Mesendoderm (in vitro differentiated cells): Measurements from ENCODE around the gene TEX14.

Source experiments
- DNase-seq: peaks from one replicate; pipeline ENCODE4 v3.0.0; 2013
- H2AK5ac ChIP-seq: 2 replicates; pipeline ENCODE4 v1.6.1; 2013; ENCODE audit warnings: low read length, inconsistent platforms
- H2BK120ac ChIP-seq: 2 replicates; pipeline ENCODE4 v1.6.1; 2013; ENCODE audit warnings: low read depth, mild to moderate bottlenecking, low read length, moderate library complexity, mixed read lengths
- H2BK15ac ChIP-seq: replicated peaks from 2 replicates; pipeline ENCODE4 v1.6.1; 2013; ENCODE audit warnings: low read depth, mild to moderate bottlenecking, moderate library complexity
- H2BK5ac ChIP-seq: 2 replicates; pipeline ENCODE4 v1.6.1; 2013; ENCODE audit warnings: low read length, inconsistent platforms
- H3K18ac ChIP-seq: 2 replicates; pipeline ENCODE4 v1.6.1; 2013; ENCODE audit warnings: mild to moderate bottlenecking, low read length, mixed read lengths
- H3K23ac ChIP-seq: one replicate; pipeline ENCODE4 v1.6.1; 2013; ENCODE audit warnings: low read length
- H3K27ac ChIP-seq: 2 replicates; pipeline ENCODE4 v1.5.1; 2013; ENCODE audit warnings: low read depth, mild to moderate bottlenecking, inconsistent platforms, low read length, moderate library complexity
- H3K27me3 ChIP-seq: 2 replicates; pipeline ENCODE4 v1.6.1; 2013; ENCODE audit warnings: low read length, control low read depth, mild to moderate bottlenecking, inconsistent platforms; ENCODE audit not compliant: insufficient read depth, poor library complexity
- H3K36me3 ChIP-seq: 2 replicates; pipeline ENCODE4 v1.6.1; 2013; ENCODE audit warnings: low read length, inconsistent platforms; ENCODE audit not compliant: control insufficient read depth, insufficient read depth
- H3K4ac ChIP-seq: one replicate; pipeline ENCODE4 v1.6.1; 2013; ENCODE audit warnings: low read depth, mild to moderate bottlenecking, low read length, moderate library complexity
- H3K4me1 ChIP-seq: 2 replicates; pipeline ENCODE4 v1.6.1; 2013; ENCODE audit warnings: low read depth, low read length, inconsistent platforms; ENCODE audit not compliant: control insufficient read depth
- H3K4me2 ChIP-seq: 2 replicates; pipeline ENCODE4 v1.6.1; 2013; ENCODE audit warnings: low read length
- H3K4me3 ChIP-seq: 2 replicates; pipeline ENCODE4 v1.5.1; 2013; ENCODE audit warnings: mild to moderate bottlenecking, low read length
- H3K56ac ChIP-seq: one replicate; pipeline ENCODE4 v1.6.1; 2013; ENCODE audit warnings: low read length
- H3K79me1 ChIP-seq: 2 replicates; pipeline ENCODE4 v1.6.1; 2013; ENCODE audit warnings: low read length, inconsistent platforms
- H3K79me2 ChIP-seq: 2 replicates; pipeline ENCODE4 v1.6.1; 2013; ENCODE audit warnings: mild to moderate bottlenecking, low read length; ENCODE audit not compliant: control insufficient read depth, insufficient read depth
- H3K9ac ChIP-seq: 2 replicates; pipeline ENCODE4 v1.6.1; 2013; ENCODE audit warnings: low read length, inconsistent platforms
- H4K5ac ChIP-seq: one replicate; pipeline ENCODE4 v1.6.1; 2013; ENCODE audit warnings: low read length
- H4K8ac ChIP-seq: one replicate; pipeline ENCODE4 v1.6.1; 2013; ENCODE audit warnings: low read depth, mild to moderate bottlenecking, control low read depth, low read length, moderate library complexity
- WGBS: extraction: QIAGEN DNeasy Blood & Tissue Kit; methylation state at CpG from one replicate; pipeline ENCODE4 v1.1.7; 2013; ENCODE audit warnings: low lambda C conversion rate, missing lambda C conversion rate; ENCODE audit not compliant: insufficient coverage; ENCODE audit errors: extremely low coverage; 5-methylcytosine and 5-hydroxymethylcytosine counted together

TEX14 gene

DNA sequence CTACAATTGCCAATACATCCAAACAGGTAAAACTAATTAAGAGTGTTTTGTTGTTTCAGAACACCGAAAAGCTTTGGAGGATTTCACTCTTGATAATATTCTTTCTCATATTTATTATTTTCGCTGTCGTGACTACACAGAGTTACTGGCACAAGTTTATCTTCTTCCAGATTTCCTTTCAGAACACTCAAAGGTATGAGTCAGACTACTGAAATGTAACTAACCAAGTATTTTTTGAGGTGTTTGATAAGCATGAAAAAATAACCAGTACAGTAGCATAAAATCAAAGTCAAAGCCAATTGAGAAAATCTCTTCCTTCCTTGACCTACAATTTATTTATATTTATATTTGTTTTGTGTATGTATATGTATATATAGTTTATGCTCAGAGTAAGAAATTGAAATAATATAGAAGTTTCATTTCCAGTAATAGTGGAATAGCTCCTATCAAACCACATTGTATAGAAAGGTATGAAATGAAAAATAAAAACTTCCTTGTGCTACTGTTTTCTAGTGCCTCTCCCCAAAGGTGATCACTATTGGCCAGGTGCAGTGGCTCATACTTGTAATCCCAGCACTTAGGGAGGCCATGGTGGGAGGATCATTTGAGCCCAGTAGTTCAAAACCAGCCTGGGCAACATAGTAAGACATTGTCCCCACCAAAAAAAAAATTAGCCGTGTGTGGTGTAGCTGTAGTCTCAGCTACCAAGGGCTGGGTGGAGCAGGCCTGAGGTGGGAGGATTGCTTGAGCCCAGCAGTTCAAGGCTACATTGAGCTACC lies 11.5 kb upstream of the TEX14 start:
- Histone ChIP-seq H3K79me1 (no peaks in the 10 kb centered on the region), H3K79me2 (no peaks in the 10 kb centered on the region), H3K27me3 (no peaks in the 10 kb centered on the region), H4K5ac (no peak overlapping the region), H2BK120ac (no peak overlapping the region), H3K23ac (no peak overlapping the region), H2AK5ac (no peak overlapping the region), H3K18ac (no peak overlapping the region), H4K8ac (no peak overlapping the region), H3K27ac (no peak overlapping the region), H3K9ac (no peak overlapping the region), H3K4me1 (no peaks in the 10 kb centered on the region), H2BK5ac (no peak overlapping the region), H2BK15ac (no peak overlapping the region), H3K56ac (no peak overlapping the region), H3K4me2 (no peak overlapping the region), H3K36me3 (no peaks in the 10 kb centered on the region), H3K4me3 (no peak overlapping the region), H3K4ac (no peak overlapping the region)
- WGBS: no CpG with 5 or more reads among the region's 4 CpGs
- no peak for DNase-seq

DNA sequence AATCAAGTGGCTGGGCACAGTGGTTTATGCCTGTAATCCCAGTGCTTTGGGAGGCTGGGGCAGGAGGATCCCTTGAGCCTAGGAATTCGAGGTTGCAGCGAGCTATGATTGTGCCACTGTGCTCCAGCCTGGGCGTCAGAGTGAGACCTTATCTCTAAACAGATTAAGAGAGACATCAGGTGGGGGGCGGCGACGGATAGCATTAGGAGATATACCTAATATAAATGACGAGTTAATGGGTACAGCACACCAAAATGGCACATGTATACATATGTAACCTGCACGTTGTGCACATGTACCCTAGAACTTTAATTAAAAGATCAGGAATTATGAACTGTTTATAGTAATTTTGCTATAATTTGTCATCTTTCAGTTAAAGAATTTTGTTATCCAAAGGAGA lies 10.9 kb upstream of the TEX14 start:
- no peak overlapping the region for H3K27ac ChIP-seq
- no peaks in the 10 kb centered on the region for H3K27me3 ChIP-seq

DNA sequence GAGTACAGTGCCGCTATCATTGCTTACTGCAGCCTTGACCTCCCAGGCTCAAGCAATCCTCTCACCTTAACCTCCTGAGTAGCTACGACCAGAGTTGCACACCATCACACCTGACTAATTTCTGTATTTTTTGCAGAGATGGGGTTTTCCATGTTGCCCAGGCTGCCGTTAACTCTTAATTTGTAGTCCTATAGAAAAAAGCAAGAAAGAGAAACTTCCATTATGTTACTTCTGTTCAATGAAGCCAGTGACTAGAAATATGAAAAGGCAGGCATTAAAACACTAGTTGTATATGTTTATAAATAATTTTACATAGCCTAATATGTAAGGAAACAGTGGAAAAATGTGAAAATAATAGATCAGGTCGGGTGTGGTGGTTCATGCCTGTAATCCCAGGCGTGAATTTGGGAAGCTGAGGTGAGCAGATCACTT lies 10.2 kb upstream of the TEX14 start:
- Histone ChIP-seq H3K27me3 (no peaks in the 10 kb centered on the region), H3K4ac (no peak overlapping the region), H3K4me3 (no peak overlapping the region), H2BK5ac (no peak overlapping the region), H4K8ac (no peak overlapping the region), H2BK15ac (no peak overlapping the region), H3K56ac (no peak overlapping the region), H3K4me1 (no peaks in the 10 kb centered on the region), H3K23ac (no peak overlapping the region), H2BK120ac (no peak overlapping the region), H3K79me1 (no peaks in the 10 kb centered on the region), H3K79me2 (no peaks in the 10 kb centered on the region), H3K4me2 (no peak overlapping the region), H2AK5ac (no peak overlapping the region), H3K9ac (no peak overlapping the region), H3K27ac (no peak overlapping the region), H3K18ac (no peak overlapping the region), H3K36me3 (no peaks in the 10 kb centered on the region), H4K5ac (no peak overlapping the region)
- no CpG with 5 or more reads among the region's 5 CpGs for WGBS
- DNase-seq: no peak

More for the DNA sequence above, 10.9 kb upstream of the TEX14 start:
- Histone ChIP-seq H2AK5ac (no peak overlapping the region), H2BK15ac (no peak overlapping the region), H3K79me2 (no peaks in the 10 kb centered on the region), H3K4ac (no peak overlapping the region), H3K4me2 (no peak overlapping the region), H2BK5ac (no peak overlapping the region), H4K5ac (no peak overlapping the region), H3K18ac (no peak overlapping the region), H3K4me3 (no peak overlapping the region), H2BK120ac (no peak overlapping the region), H3K4me1 (no peaks in the 10 kb centered on the region), H3K36me3 (no peaks in the 10 kb centered on the region), H3K9ac (no peak overlapping the region), H4K8ac (no peak overlapping the region), H3K56ac (no peak overlapping the region), H3K79me1 (no peaks in the 10 kb centered on the region), H3K23ac (no peak overlapping the region)
- DNase-seq: no peak
- no CpG with 5 or more reads among the region's 8 CpGs for WGBS

DNA sequence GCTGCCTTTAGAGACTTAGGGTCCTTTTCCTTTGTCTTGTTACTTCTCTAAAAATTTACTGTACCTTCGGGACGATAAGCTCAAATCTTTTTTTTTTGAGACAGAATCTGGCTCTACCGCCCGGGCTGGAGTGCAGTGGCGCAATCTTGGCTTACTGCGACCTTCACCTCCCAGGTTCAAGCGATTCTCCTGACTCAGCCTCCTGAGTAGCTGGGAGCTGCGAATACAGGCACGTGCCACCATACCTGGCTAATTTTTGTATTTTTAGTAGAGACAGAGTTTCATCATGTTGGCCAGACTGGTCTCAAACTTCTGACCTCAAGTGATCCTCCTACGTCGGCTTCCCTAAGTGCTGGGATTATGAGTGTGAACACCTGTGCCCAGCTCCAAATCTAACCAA lies 7.9 kb upstream of the TEX14 start:
- Histone ChIP-seq H3K56ac (no peak overlapping the region), H3K79me1 (no peaks in the 10 kb centered on the region), H3K4me3 (no peak overlapping the region), H2BK120ac (no peak overlapping the region), H3K23ac (no peak overlapping the region), H3K9ac (no peak overlapping the region), H3K27me3 (no peaks in the 10 kb centered on the region), H3K4me1 (no peaks in the 10 kb centered on the region), H3K36me3 (no peaks in the 10 kb centered on the region), H3K18ac (no peak overlapping the region), H2BK5ac (no peak overlapping the region), H3K79me2 (no peaks in the 10 kb centered on the region), H4K8ac (no peak overlapping the region), H4K5ac (no peak overlapping the region), H3K27ac (no peak overlapping the region), H2AK5ac (no peak overlapping the region), H3K4me2 (no peak overlapping the region), H2BK15ac (no peak overlapping the region), H3K4ac (no peak overlapping the region)
- WGBS: no CpG with 5 or more reads among the region's 11 CpGs
- DNase-seq: no peak

DNA sequence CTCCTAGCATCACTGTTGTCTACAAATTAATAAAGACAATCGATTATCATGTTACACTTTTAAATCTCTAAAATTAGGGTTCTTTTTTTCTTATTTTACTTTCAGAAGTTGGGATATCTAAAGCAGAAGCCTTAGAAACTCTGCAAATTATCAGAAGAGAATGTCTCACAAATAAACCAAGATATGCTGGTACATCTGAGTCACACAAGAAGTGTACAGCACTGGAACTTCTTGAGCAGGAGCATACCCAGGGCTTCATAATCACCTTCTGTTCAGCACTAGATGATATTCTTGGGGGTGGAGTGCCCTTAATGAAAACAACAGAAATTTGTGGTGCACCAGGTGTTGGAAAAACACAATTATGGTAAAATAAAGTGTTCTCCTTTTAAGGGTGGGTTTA lies 3.0 kb upstream of the TEX14 start:
- no peak overlapping the region for H3K4ac ChIP-seq
- H2BK5ac ChIP-seq: no peak overlapping the region
- no peak overlapping the region for H2BK15ac ChIP-seq
- DNase-seq: no peak
- no peak overlapping the region for H2BK120ac ChIP-seq
- no peaks in the 10 kb centered on the region for H3K36me3 ChIP-seq
- H3K79me2 ChIP-seq: no peaks in the 10 kb centered on the region
- no peak overlapping the region for H4K8ac ChIP-seq
- H3K27me3 ChIP-seq: no peaks in the 10 kb centered on the region
- H3K18ac ChIP-seq: no peak overlapping the region
- WGBS: no CpG with 5 or more reads among the region's 1 CpG
- H3K56ac ChIP-seq: no peak overlapping the region
- no peak overlapping the region for H3K27ac ChIP-seq
- H3K9ac ChIP-seq: no peak overlapping the region
- H2AK5ac ChIP-seq: no peak overlapping the region
- no peak overlapping the region for H4K5ac ChIP-seq
- H3K79me1 ChIP-seq: no peaks in the 10 kb centered on the region
- H3K4me3 ChIP-seq: no peak overlapping the region
- H3K23ac ChIP-seq: no peak overlapping the region
- no peaks in the 10 kb centered on the region for H3K4me1 ChIP-seq
- no peak overlapping the region for H3K4me2 ChIP-seq

DNA sequence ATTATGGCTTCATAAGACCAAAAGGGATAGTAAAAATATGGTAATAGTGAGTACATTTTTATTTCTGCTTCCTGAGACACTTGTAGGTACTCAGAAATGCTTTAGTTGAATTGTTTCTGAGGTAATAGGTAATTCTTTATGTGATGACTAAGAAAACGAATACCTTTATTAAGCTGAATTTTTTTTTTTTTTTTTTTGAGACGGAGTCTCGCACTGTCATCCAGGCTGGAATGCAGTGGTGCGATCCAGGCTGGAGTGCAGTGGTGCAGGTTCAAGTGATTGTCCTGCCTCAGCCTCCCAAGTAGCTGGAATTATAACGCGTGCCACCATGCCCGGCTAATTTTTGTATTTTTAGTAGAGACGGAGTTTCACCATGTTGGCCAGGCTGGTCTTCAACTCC lies 2.5 kb upstream of the TEX14 start:
- no peak overlapping the region for H2AK5ac ChIP-seq
- no peak overlapping the region for H2BK5ac ChIP-seq
- no peaks in the 10 kb centered on the region for H3K36me3 ChIP-seq
- no peaks in the 10 kb centered on the region for H3K79me2 ChIP-seq
- H3K4me1 ChIP-seq: no peaks in the 10 kb centered on the region
- no peak overlapping the region for H4K8ac ChIP-seq
- H3K79me1 ChIP-seq: no peaks in the 10 kb centered on the region
- H3K27me3 ChIP-seq: no peaks in the 10 kb centered on the region
- no peak overlapping the region for H3K27ac ChIP-seq
- no peak overlapping the region for H3K4me2 ChIP-seq
- H2BK120ac ChIP-seq: no peak overlapping the region
- H3K4me3 ChIP-seq: no peak overlapping the region
- WGBS: no CpG with 5 or more reads among the region's 8 CpGs
- DNase-seq: no peak
- no peak overlapping the region for H3K9ac ChIP-seq
- no peak overlapping the region for H3K56ac ChIP-seq
- no peak overlapping the region for H3K4ac ChIP-seq
- H3K23ac ChIP-seq: no peak overlapping the region
- H3K18ac ChIP-seq: no peak overlapping the region
- no peak overlapping the region for H2BK15ac ChIP-seq
- H4K5ac ChIP-seq: no peak overlapping the region
